GM12892 (cell line): ENCODE measurements around the gene B4GALT2.

Experiments used
- POLR2A ChIP-seq: IDR thresholded peaks from 2 replicates; pipeline ENCODE4 v1.6.1; 2011; ENCODE audit warnings: low read depth, low read length, control low read depth
- POLR2AphosphoS5 ChIP-seq: IDR thresholded peaks from 2 replicates; pipeline ENCODE4 v1.6.1; 2011; ENCODE audit warnings: low read depth, low read length, control low read depth

DNA sequence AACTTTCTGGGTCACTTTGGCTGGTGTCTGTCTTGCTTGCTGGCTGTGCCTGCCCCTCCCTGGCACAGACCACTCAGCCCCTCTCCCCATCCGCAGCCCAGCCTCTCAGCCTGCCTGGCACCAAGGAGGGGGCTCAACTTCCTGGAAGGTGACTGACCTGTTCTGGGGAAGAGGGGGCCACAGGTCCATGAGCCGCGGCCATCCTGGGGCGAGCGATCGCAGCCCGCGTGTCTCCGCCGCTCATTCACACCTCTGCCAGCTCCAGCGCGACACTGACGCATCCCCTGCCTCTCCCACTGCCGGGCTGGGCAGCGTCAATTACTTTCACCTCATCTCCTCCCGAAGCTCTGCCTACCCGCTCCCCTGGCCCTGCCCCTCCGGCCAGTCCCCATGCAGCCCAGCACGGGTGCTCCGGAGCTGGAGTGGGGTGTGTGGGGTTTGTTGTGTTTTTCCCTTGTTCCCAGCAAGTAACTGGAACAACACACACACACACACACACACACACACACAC lies 37.9 kb downstream of the B4GALT2 start:
- TF ChIP-seq POLR2A (no peak), POLR2AphosphoS5 (no peak)
